Panc1 (cell line): ENCODE data around the gene TACC2. TPM values are rescaled to one million over a fixed set of nuclear protein-coding genes. Genes with fewer than 3 reads are reported as not detected.

Experiments used
- ATAC-seq: fragments of 200-7000 bp; cut with Tn5 transposase; 2 replicates; pipeline ENCODE4 v1.9.1; 2020; ENCODE audit warnings: mild to moderate bottlenecking, moderate library complexity
- BruUV-seq: library from RNA; stranded (reverse); fragments of 400-500 nt; replicated peaks from 2 replicates; lab custom pipeline; 2021; lab: Mats Ljungman, UMichigan
- CTCF ChIA-PET: fragments of 300-600 bp; sonication (Branson Sonifier 250); formaldehyde crosslinking; loops from one replicate; lab custom pipeline; 2022; ENCODE audit warnings: antibody characterized with exemption; lab: Charles Lee
- POLR2A ChIA-PET: fragments of 300-600 bp; sonication (Branson Sonifier 250); formaldehyde crosslinking; loops from one replicate; lab custom pipeline; 2022; ENCODE audit warnings: antibody characterized with exemption; lab: Charles Lee
- DNase-seq: peaks from one replicate; pipeline ENCODE4 v3.0.0-alpha.2; 2010; ENCODE audit warnings: low read depth, low spot score
- H3K27ac ChIP-seq: 2 replicates; pipeline ENCODE4 v1.5.1; 2011; ENCODE audit warnings: mild to moderate bottlenecking, low read length, inconsistent platforms
- H3K27me3 ChIP-seq: fragments of 200-500 bp; sonication (Bioruptor generic); 2 replicates; pipeline ENCODE4 v1.6.0; 2014; ENCODE audit warnings: low read length, inconsistent platforms; ENCODE audit not compliant: control insufficient read depth, insufficient read depth
- H3K36me3 ChIP-seq: fragments of 200-500 bp; sonication (Bioruptor generic); 2 replicates; pipeline ENCODE4 v1.5.1; 2014; ENCODE audit warnings: inconsistent platforms, mild to moderate bottlenecking, low read length, moderate library complexity; ENCODE audit not compliant: control insufficient read depth, insufficient read depth
- H3K4me1 ChIP-seq: 2 replicates; pipeline ENCODE4 v1.5.1; 2011; ENCODE audit warnings: inconsistent platforms, mild to moderate bottlenecking, low read length, moderate library complexity; ENCODE audit not compliant: control insufficient read depth, insufficient read depth
- H3K4me3 ChIP-seq, 2 experiments: 2 replicates each; pipeline ENCODE4 v1.5.1; 2011 to 2012; ENCODE audit warnings: low read depth in 2 of 2, low read length in 2 of 2, mild to moderate bottlenecking in 2 of 2, inconsistent platforms in 1 of 2, moderate library complexity in 1 of 2
- H3K9me3 ChIP-seq: fragments of 200-500 bp; sonication (Bioruptor generic); 2 replicates; pipeline ENCODE4 v1.5.1; 2014; ENCODE audit warnings: low read depth, mild to moderate bottlenecking, inconsistent platforms, low read length, moderate library complexity; ENCODE audit not compliant: control insufficient read depth, insufficient read depth
- SIN3A ChIP-seq: IDR thresholded peaks from 2 replicates; pipeline ENCODE4 v1.6.1; 2012; ENCODE audit warnings: low read depth, mild to moderate bottlenecking, low read length, moderate library complexity, borderline replicate concordance; ENCODE audit not compliant: insufficient read depth
- in situ Hi-C: cut with HindIII; loops from 2 replicates; pipeline ENCODE4 v1.10.0; 2016; ENCODE audit warnings: low sequenced_read_pairs, low pct_unique_long_range_greater_than_20kb
- intact Hi-C: fragments of 100-400 bp; cut with micrococcal nuclease; formaldehyde crosslinking; loops from one replicate; pipeline ENCODE4 v1.10.0; 2022; ENCODE audit not compliant: unreplicated experiment
- total RNA-seq: library from RNA; stranded (reverse); gene quantifications from one replicate; pipeline ENCODE4 v1.2.1, GENCODE V29; 2021; ENCODE audit not compliant: unreplicated experiment
- TF ChIP-seq, protein P1 (sequence below): fragments of 450-650 bp; IDR thresholded peaks from 2 replicates; pipeline ENCODE4 v1.5.1; 2017; ENCODE audit warnings: mild to moderate bottlenecking
- TF ChIP-seq, protein P2 (sequence below), 2 experiments: IDR thresholded peaks; 2 replicates each; pipeline ENCODE4 v1.6.1; 2011 to 2012; ENCODE audit warnings: low read depth in 2 of 2, control low read depth in 1 of 2, low read length in 1 of 2, mild to moderate bottlenecking in 1 of 2, moderate library complexity in 1 of 2; ENCODE audit not compliant: insufficient read depth in 1 of 2

Gene TACC2
- total RNA-seq, 1 experiment from 2014 or later: 133 TPM

DNA sequence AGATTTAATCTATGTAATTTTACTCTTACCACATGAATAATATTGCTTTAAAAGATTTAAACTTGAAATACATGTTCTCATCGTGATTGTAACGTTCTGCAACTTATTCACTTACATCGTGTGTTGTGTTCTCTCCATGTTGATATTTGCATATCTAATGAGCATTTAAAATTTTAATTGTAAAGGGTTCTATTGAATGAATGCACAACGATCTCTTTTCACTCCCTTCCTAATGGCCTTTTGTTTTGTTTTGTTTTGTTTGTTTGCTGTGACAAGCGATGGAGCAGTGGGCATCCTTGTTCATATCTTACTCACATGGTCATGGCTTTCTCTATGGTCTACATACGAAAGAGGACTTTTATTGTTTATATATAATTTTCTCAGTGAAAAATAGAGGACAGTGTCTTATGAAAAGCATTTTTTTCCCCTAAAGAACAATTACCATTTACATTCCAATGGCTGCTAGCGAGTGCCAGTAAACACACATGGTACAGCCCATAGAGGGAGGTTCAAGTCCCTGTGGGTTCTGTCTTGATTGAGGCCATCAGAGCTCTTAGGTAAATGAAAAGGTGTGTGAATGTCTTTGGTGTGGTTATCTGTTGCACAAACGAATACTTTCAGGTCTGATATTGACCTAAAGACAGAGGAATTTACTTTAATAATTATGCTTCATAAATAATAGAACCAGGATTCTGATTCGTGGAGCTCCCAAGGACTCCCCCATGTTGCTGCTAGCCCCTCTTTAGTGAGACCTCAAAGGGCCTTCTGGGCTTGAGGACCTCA is 314.5 kb downstream of the TACC2 start:
- H3K9me3 ChIP-seq: no peaks in the 10 kb centered on the region; the same call in 1 of the 2 replicates
- ATAC-seq: no peak
- ChIA-PET POLR2A (no interaction called here), CTCF (interaction anchor here (0.6 kb wide), 1 partner anchor 256 kb away, joined by 3 read pairs; no protein-coding TSS in a partner anchor)
- peaks cover 33% of the 10 kb centered on the region for H3K4me1 ChIP-seq
- peak overlapping the region; percentile 51 for H3K27ac ChIP-seq
- in situ Hi-C loops (no loop called here), intact Hi-C loops (loop anchor here (2.0 kb wide), 1 partner anchor 71 kb away; the partner anchor contains the start of gene PLEKHA1)
- TF ChIP-seq, protein P1, sequence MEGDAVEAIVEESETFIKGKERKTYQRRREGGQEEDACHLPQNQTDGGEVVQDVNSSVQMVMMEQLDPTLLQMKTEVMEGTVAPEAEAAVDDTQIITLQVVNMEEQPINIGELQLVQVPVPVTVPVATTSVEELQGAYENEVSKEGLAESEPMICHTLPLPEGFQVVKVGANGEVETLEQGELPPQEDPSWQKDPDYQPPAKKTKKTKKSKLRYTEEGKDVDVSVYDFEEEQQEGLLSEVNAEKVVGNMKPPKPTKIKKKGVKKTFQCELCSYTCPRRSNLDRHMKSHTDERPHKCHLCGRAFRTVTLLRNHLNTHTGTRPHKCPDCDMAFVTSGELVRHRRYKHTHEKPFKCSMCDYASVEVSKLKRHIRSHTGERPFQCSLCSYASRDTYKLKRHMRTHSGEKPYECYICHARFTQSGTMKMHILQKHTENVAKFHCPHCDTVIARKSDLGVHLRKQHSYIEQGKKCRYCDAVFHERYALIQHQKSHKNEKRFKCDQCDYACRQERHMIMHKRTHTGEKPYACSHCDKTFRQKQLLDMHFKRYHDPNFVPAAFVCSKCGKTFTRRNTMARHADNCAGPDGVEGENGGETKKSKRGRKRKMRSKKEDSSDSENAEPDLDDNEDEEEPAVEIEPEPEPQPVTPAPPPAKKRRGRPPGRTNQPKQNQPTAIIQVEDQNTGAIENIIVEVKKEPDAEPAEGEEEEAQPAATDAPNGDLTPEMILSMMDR: no peak
- TF ChIP-seq, protein P2, sequence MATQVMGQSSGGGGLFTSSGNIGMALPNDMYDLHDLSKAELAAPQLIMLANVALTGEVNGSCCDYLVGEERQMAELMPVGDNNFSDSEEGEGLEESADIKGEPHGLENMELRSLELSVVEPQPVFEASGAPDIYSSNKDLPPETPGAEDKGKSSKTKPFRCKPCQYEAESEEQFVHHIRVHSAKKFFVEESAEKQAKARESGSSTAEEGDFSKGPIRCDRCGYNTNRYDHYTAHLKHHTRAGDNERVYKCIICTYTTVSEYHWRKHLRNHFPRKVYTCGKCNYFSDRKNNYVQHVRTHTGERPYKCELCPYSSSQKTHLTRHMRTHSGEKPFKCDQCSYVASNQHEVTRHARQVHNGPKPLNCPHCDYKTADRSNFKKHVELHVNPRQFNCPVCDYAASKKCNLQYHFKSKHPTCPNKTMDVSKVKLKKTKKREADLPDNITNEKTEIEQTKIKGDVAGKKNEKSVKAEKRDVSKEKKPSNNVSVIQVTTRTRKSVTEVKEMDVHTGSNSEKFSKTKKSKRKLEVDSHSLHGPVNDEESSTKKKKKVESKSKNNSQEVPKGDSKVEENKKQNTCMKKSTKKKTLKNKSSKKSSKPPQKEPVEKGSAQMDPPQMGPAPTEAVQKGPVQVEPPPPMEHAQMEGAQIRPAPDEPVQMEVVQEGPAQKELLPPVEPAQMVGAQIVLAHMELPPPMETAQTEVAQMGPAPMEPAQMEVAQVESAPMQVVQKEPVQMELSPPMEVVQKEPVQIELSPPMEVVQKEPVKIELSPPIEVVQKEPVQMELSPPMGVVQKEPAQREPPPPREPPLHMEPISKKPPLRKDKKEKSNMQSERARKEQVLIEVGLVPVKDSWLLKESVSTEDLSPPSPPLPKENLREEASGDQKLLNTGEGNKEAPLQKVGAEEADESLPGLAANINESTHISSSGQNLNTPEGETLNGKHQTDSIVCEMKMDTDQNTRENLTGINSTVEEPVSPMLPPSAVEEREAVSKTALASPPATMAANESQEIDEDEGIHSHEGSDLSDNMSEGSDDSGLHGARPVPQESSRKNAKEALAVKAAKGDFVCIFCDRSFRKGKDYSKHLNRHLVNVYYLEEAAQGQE (IDR thresholded peaks at IDR 0.05; ENCODE audit: insufficient read depth in 1 of 2, low read depth in 2 of 2, low read length in 1 of 2): no peak
- TF ChIP-seq SIN3A: no peak
- H3K27me3 ChIP-seq: no peaks in the 10 kb centered on the region
- H3K36me3 ChIP-seq: no peaks in the 10 kb centered on the region
- no peak overlapping the region for H3K4me3 ChIP-seq
- BruUV-seq: no TSS peak
- no peak for DNase-seq

Other genes starting within 250 kb of the TACC2 start
- gene ATE1, start 61.1 kb upstream of the TACC2 start, total RNA-seq: 45.5 TPM
- gene NSMCE4A, start 13.9 kb upstream of the TACC2 start, total RNA-seq: 72.2 TPM